MM.1S (cell line): Measurements from ENCODE around the gene THUMPD1.

ENCODE experiments used
- DNase-seq: peaks from one replicate; pipeline ENCODE4 v3.0.0-alpha.2; 2015
- H2AFZ ChIP-seq: fragments of 300-600 bp; sonication (generic); 2 replicates; pipeline ENCODE4 v1.6.0; 2016; ENCODE audit warnings: antibody characterized with exemption, low read length
- H3F3A ChIP-seq: fragments of 300-600 bp; sonication (generic); 2 replicates; pipeline ENCODE4 v1.6.1; 2016; ENCODE audit warnings: mild to moderate bottlenecking, antibody characterized with exemption, low read length, moderate library complexity, mixed read lengths; ENCODE audit not compliant: insufficient read depth
- H3K27ac ChIP-seq: fragments of 300-600 bp; sonication (generic); 2 replicates; pipeline ENCODE4 v1.5.1; 2016; ENCODE audit warnings: mild to moderate bottlenecking, low read length
- H3K27me3 ChIP-seq: fragments of 300-600 bp; sonication (generic); replicated peaks from 2 replicates; pipeline ENCODE4 v1.6.0; 2016; ENCODE audit warnings: low read length; ENCODE audit not compliant: insufficient read depth
- H3K36me3 ChIP-seq: fragments of 300-600 bp; sonication (generic); replicated peaks from 2 replicates; pipeline ENCODE4 v1.6.1; 2016; ENCODE audit warnings: mild to moderate bottlenecking, low read length, mixed read lengths; ENCODE audit not compliant: insufficient read depth
- H3K4me1 ChIP-seq: fragments of 300-600 bp; sonication (generic); 2 replicates; pipeline ENCODE4 v1.6.1; 2016; ENCODE audit warnings: low read length, mixed read lengths
- H3K4me2 ChIP-seq: fragments of 300-600 bp; sonication (generic); 2 replicates; pipeline ENCODE4 v1.6.0; 2016; ENCODE audit warnings: low read depth, low read length
- H3K4me3 ChIP-seq: fragments of 300-600 bp; sonication (generic); 2 replicates; pipeline ENCODE4 v1.5.1; 2016; ENCODE audit warnings: low read length, mixed read lengths
- H3K79me2 ChIP-seq: fragments of 300-600 bp; sonication (generic); 2 replicates; pipeline ENCODE4 v1.6.1; 2016; ENCODE audit warnings: mixed run types, low read length, mixed read lengths
- H3K9ac ChIP-seq: fragments of 300-600 bp; sonication (generic); 2 replicates; pipeline ENCODE4 v1.6.1; 2016; ENCODE audit warnings: low read length, mixed read lengths
- H3K9me2 ChIP-seq: fragments of 300-600 bp; sonication (generic); replicated peaks from 2 replicates; pipeline ENCODE4 v1.6.1; 2016; ENCODE audit warnings: mild to moderate bottlenecking, low read length, mixed read lengths; ENCODE audit not compliant: insufficient read depth
- H3K9me3 ChIP-seq: fragments of 300-600 bp; sonication (generic); replicated peaks from 2 replicates; pipeline ENCODE4 v1.6.1; 2016; ENCODE audit warnings: mild to moderate bottlenecking, low read length, mixed read lengths; ENCODE audit not compliant: insufficient read depth
- H4K20me1 ChIP-seq: fragments of 300-600 bp; sonication (generic); 2 replicates; pipeline ENCODE4 v1.6.1; 2016; ENCODE audit warnings: mild to moderate bottlenecking, low read length, moderate library complexity, mixed read lengths; ENCODE audit not compliant: insufficient read depth
- CTCF ChIP-seq: fragments of 300-600 bp; sonication (generic); IDR thresholded peaks from 2 replicates; pipeline ENCODE4 v1.5.1; 2016; ENCODE audit warnings: antibody characterized with exemption, low read length, mixed read lengths
- EZH2 ChIP-seq: fragments of 300-600 bp; sonication (generic); optimal IDR thresholded peaks from 2 replicates; pipeline ENCODE3; 2017; ENCODE audit warnings: low read depth, mild to moderate bottlenecking, antibody characterized with exemption, low read length, mixed read lengths
- EZH2phosphoT487 ChIP-seq: fragments of 300-600 bp; sonication (generic); IDR thresholded peaks from 2 replicates; pipeline ENCODE4 v1.6.1; 2018; ENCODE audit warnings: antibody characterized with exemption, low read length

Gene THUMPD1

GRCh38 chr16:20740901-20741521 is 607 bp downstream of the THUMPD1 start:
- Histone ChIP-seq H2AFZ (peak overlapping the region; percentile 99), H3K9ac (peak overlapping the region; percentile 99), H3F3A (peaks cover 10% of the 10 kb centered on the region; the same call in 1 of the 2 replicates), H3K4me2 (peak overlapping the region; percentile 87), H3K27ac (peak overlapping the region; percentile 96), H3K4me3 (peak overlapping the region; percentile 100), H3K9me2 (no peaks in the 10 kb centered on the region), H3K36me3 (peaks cover 13% of the 10 kb centered on the region; the same call in 1 of the 2 replicates), H3K4me1 (peaks cover 5% of the 10 kb centered on the region; the same call in 1 of the 2 replicates), H3K9me3 (no peaks in the 10 kb centered on the region), H3K79me2 (peaks cover 33% of the 10 kb centered on the region), H3K27me3 (no peaks in the 10 kb centered on the region), H4K20me1 (no peaks in the 10 kb centered on the region)
- TF ChIP-seq EZH2phosphoT487, result no peak
- TF ChIP-seq EZH2, result no peak
- no peak for TF ChIP-seq CTCF
- peak; percentile 92 for DNase-seq

- peak overlapping the region; percentile 73 for H3K9ac ChIP-seq
- H3K36me3 ChIP-seq, result peaks cover 19% of the 10 kb centered on the region; the same call in 1 of the 2 replicates
- peak; percentile 64 for DNase-seq
- H3K27me3 ChIP-seq, result no peaks in the 10 kb centered on the region
- H3K79me2 ChIP-seq, result peaks cover 33% of the 10 kb centered on the region
- TF ChIP-seq EZH2 (no peak), EZH2phosphoT487 (no peak), CTCF (peak; percentile 56)
- peak overlapping the region; percentile 33; the same call in 1 of the 2 replicates for H3K27ac ChIP-seq
- H3K9me3 ChIP-seq, result no peaks in the 10 kb centered on the region
- no peaks in the 10 kb centered on the region for H4K20me1 ChIP-seq
- H3F3A ChIP-seq, result peaks cover 10% of the 10 kb centered on the region; the same call in 1 of the 2 replicates
- no peaks in the 10 kb centered on the region for H3K9me2 ChIP-seq
- H2AFZ ChIP-seq, result peak overlapping the region; percentile 22; the same call in 1 of the 2 replicates
- H3K4me2 ChIP-seq, result peak overlapping the region; percentile 87
- H3K4me1 ChIP-seq, result peaks cover 5% of the 10 kb centered on the region; the same call in 1 of the 2 replicates
- H3K4me3 ChIP-seq, result peak overlapping the region; percentile 100
Measured at GRCh38 chr16:20740007-20740883, 1.4 kb downstream of the THUMPD1 start.

- no peaks in the 10 kb centered on the region for H4K20me1 ChIP-seq
- TF ChIP-seq EZH2 (no peak), EZH2phosphoT487 (no peak), CTCF (no peak)
- no peaks in the 10 kb centered on the region for H3K9me3 ChIP-seq
- H3K4me1 ChIP-seq, result peaks cover 5% of the 10 kb centered on the region; the same call in 1 of the 2 replicates
- DNase-seq, result no peak
- H3K9me2 ChIP-seq, result no peaks in the 10 kb centered on the region
- H3K36me3 ChIP-seq, result peaks cover 23% of the 10 kb centered on the region; the same call in 1 of the 2 replicates
- H3F3A ChIP-seq, result 0 out of 2 replicates have a peak, but pooled peaks cover 4% of the 10 kb centered on the region
- no peaks in the 10 kb centered on the region for H3K27me3 ChIP-seq
- H3K27ac ChIP-seq, result no peak overlapping the region
- H3K9ac ChIP-seq, result no peak overlapping the region
- H2AFZ ChIP-seq, result no peak overlapping the region
- peaks cover 26% of the 10 kb centered on the region for H3K79me2 ChIP-seq
- no peak overlapping the region for H3K4me2 ChIP-seq
- no peak overlapping the region for H3K4me3 ChIP-seq
Measured at GRCh38 chr16:20735490-20735889, 6.1 kb downstream of the THUMPD1 start.
